Muscle of back (tissue), 11 donors: ENCODE results near the gene EMC10. TPM values are rescaled to one million over a fixed set of nuclear protein-coding genes. Genes with fewer than 3 reads are reported as not detected.
A peak's percentile ranks its signal among the peaks of the same experiment; 100 is the strongest.

Experiments used
- DNase-seq, 3 donors: peaks; one replicate each; pipeline versions ENCODE4 v3.0.0 to v3.0.0-alpha.2; 2013
- polyA plus RNA-seq, 10 donors: library from polyadenylated mRNA; unstranded; fragments of 120-200 nt; gene quantifications; one replicate each; pipeline ENCODE4 v1.2.1, GENCODE V29; 2013; ENCODE audit not compliant: insufficient read length in 10 of 10

EMC10 gene
- polyA plus RNA-seq, 10 donors, result 64.7 to 133 (median 91.9) TPM

DNA sequence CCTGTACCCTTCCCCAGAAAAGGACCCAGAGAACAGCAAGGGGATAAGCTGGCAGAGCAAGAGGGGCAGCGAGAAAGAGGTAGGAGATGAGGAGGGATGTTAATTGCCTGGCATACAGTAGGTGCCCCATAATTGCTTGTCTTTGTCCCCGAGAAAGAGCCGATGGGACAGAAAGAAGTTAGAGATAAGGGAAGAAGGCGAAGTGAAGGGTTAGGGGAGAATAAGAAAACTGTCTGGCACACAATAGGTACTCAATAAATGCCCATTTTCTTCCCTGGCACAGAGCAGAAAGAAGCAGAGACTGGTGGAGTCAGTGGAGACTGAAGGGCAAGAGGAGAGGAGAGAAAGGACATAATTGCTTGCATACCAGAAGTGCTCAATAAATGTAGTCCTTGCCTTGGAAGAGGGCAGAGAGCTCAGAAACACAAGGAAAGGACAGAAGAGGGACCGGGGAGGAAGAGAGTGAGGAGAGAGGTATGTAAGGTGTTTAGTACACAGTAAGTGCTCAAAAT, 18.8 kb downstream of the EMC10 start:
- DNase-seq, result no peak

GRCh38 chr19:50496189-50497021, 20.1 kb downstream of the EMC10 start:
- DNase-seq, result peak in 1 of 3 donors; percentile 69

DNA sequence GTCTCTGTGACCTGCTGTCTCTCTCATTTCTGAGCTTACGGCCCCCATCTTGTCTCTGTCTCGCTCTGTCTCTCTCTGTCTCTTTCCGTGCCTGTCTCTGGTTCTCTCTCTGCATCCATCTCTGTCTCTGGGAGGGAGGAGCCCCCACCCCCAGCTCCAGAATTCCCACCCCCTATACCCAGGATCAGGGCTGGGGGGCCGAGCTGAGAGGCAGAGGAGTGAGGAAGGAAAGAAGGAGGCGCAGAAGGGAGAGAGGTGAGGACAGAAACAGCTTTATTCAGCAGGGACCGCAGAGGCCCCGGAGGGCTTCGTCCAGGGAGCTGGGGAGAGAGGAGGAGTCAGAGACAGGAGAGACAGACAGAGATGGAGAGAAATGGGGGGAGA, 20.7 kb downstream of the EMC10 start:
- DNase-seq, result no peak

GRCh38 chr19:50498219-50499056, 22.1 kb downstream of the EMC10 start:
- no peak for DNase-seq

DNA sequence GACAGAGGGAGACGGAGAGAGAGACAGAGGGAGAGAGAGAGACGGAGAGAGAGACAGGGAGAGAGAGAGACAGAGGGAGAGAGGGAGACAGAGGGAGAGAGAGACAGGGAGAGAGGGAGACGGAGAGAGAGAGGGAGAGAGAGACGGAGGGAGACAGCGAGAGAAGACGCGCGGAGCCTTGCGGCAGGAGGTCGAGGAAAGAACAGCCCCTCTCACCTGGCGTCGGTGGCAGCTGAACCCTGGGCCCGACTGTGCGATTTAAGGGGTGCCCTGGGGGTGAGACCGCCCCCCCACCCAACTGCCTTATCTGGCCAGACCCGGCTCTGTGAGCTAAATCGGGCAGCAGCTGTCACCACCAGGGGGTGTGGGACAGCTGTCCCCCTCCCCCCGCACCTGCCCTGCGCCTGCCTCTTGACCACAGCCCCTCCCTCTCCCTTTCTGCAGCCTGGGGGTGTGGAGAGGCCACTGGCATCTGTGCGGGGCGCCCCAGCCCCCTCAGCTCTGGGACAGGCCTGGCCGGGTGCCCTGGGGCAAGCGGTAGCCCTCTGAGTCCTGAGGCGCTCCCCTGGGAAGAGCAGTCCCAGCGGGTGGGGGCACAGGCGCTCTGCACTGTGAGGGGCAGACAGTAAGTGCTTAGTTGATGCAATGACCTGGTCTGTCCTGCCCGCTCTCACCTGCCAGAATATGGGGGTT, 23.9 kb downstream of the EMC10 start:
- DNase-seq, result peak; percentile 73 to 82 (median 78)

DNA sequence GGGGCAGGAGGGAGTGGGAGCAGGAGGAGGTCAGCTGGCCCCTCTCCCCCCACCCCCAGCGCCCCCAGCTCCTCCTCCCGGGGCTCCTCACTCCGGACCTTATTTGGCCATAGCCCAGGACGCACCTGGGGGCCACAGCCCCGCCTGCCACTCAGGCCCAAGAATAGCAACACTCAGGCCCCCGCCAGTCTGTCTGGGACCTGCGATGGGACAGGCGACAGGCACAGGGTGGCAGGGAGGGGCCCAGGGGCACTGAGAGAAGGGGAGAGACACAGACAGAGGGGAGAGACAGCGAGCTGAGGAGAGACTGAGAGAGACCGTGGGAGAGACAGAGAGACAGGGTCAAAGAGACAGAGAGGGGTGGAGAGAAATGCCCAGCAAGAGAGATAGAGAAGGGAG, 24.4 kb downstream of the EMC10 start:
- peak in 1 of 3 donors; percentile 60 for DNase-seq

DNA sequence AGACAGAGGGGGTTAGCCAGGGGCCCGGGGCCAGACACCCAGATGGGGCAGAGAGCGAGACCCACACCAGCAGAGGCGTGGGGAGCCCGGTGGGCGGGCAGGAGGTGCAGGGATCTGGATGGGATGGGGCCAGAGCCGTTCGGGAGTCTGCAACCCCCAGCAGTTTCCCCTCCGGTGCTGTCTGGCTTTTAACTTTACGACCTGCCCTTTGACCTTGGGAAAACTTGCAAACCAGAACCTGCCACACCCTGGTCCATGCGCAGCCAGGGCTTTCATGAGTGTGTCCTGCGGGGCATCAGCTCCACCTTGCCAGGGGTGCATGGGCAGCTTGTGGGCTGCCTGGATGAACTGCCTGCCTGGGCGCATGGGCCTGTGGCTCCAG, 24.9 kb downstream of the EMC10 start:
- no peak for DNase-seq

DNA sequence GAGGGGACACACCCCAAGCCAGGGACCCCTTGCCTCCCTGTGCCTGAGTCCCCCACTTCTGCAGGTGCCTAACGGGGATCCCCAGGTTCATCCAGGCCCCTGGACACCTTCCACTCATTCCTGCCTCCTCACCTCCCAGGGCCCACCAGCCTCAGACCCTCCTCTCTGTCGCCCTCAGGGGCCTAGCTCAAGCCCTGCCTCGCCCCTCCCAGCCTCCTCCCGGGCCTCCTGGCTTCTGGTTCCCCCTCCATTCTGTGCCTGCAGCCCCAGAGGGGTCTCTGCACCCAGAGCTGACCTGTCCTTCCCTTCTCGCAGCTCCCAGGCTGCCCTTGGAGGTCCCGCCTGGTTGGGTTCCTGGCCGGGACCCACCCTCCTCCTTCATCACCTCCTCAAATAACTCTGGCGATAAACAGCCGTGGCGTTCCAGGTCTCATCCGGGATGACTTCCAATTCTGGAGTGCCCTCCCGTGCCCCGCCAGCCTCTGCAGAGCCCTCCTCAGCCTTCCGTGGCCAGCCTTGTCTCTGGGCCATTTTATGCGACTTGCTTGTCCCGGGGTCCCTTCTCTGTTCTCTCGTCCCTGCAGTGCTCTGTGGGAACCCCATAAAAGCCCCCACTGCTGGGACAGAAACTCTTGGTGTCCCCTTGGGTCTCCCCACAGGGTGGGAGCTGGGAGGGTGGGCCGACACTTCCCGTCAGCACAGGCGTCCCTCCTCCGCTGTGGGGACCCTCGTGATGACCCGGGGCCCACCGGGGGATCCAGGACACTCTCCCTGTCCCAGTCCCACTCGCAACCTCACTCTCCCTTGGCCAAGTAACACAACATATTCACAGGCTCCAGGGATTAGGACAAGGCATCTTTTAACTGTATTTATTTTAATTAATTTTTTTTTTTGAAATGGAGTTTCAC, 25.5 kb downstream of the EMC10 start:
- no peak for DNase-seq

DNA sequence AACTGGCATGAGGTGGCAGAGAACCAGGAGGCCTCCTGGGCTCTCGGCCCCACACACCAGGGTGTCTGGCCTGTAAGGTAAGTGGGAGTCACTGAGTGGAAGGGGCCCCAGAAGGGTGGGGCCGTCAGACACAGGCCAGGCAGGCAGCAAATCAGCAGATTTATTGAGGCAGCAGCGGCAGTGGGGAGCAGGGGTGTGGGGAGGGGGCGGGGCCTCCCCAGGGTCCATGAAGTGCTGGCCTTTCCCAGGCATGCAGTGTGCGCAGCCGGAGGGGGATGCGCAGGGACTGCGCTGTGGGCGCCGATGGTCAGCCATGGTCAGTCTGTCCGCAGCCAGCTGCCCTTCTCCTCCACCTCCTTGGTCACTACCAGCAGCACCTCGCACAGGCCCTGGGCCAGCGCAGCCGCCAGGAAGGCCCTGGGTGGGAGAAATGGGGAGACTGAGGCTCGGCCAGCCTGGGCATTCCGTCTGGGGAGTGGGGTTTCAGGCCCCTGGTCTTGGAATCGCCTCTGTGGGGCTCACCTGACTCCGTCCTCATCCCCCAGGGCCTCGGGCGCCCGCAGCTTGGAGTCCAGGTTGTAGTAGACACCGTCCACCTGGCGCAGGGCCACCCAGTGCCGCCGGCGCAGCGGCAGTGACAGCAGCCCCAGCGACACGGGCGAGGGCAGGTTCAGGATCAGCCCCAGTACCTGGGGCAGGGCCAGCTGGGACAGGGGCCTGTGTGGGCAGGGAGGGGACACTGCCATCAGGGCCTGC, 29.7 kb downstream of the EMC10 start:
- DNase-seq, result no peak

- DNase-seq, result no peak
Observed at GRCh38 chr19:50506700-50507099, 30.4 kb downstream of the EMC10 start.

DNA sequence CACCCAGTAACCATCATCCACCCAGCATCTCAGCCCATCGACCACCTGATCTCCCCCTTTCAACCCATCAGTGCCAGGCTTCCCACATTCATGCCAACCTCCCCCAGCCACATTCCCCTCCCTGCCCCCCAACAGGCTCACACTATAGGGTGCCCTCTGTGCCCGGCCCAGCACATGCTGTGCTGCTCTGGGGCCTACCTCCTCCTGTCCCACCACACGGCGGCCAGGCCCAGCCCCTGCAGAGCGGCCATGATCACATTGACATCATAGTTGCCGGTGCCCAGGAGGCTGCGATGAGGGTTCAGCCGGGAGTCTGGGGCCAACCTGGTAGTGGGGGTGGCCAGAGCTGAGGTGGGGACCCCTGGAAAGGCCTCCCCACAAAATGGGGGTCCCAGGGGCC, 31.1 kb downstream of the EMC10 start:
- no peak for DNase-seq

DNA sequence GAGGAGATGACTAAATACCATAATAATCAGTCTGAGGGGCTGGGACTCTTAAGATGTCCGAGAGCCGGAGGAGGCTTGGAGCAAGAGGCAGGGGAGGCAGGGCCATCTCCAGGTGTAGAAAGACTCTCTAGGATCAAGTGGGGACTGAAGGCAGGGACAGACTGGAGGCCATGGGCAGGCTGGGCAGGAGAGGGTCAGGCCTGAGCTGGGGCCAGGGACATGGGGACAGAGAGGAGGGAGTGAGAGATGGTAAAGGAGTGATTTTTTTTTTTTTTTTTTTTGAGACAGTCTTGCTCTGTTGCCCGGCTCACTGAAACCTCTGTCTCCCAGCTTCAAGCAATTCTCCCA, 32.5 kb downstream of the EMC10 start:
- DNase-seq, result no peak

GRCh38 chr19:50509366-50509765, 33.1 kb downstream of the EMC10 start:
- DNase-seq, result no peak

DNA sequence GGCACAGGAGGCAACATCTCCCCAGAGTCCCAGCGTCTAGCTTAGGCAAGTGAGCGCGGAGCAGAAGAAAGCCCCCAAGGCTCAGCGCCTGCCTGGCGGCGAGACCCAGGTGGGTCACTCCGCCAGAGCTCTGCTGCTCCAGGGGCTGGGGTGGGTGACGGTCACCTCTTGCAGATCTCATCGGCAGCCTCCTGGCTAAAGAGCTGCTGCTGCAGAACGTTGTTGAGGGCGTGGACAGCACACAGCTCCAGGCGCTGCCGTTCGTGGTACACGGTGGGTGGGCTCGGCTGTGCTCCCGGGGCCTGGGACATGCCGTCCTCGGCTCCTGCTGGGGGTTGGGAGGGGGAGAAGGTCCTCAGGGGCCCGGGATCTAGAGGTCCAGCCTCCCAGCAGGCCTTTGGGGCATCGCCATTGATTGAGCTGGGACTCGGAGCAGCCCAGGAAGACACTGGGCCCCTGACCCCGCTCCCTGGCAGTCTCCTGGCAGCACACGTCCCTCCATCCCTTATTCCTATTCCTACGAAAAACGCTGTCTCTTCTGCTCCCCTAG, 33.9 kb downstream of the EMC10 start:
- DNase-seq, result peak in 1 of 3 donors; percentile 64

GRCh38 chr19:50510700-50511068, 34.4 kb downstream of the EMC10 start:
- DNase-seq, result no peak

GRCh38 chr19:50511069-50511822, 34.9 kb downstream of the EMC10 start, which contains the start of gene JOSD2:
Gene JOSD2 (minus strand): TSS chr19:50511191. CDS start chr19:50510431, 760 bp downstream.
- peak; percentile 99 to 100 (median 99) for DNase-seq

- no peak for DNase-seq
Observed at GRCh38 chr19:50512112-50512998, 36.0 kb downstream of the EMC10 start.
